ENCODE results near the gene PIP5KL1. TPM values are rescaled to one million over a fixed set of nuclear protein-coding genes. Genes with fewer than 3 reads are reported as not detected.

Gene PIP5KL1
- total and polyA plus RNA-seq, 2 experiments from 2014 or later = 13.4 to 19.5 TPM

GRCh38 chr9:127940593-127940992 is 10.0 kb upstream of the PIP5KL1 start:
- H3K27ac Mint-ChIP-seq = peak overlapping the region; percentile 13; the same call in 1 of the 2 replicates
- no peaks in the 10 kb centered on the region; the same call in 1 of the 3 replicates for H3K9me3 Mint-ChIP-seq
- no peak overlapping the region for H3K4me3 ChIP-seq
- peaks cover 32% of the 10 kb centered on the region for H3K4me1 ChIP-seq (ENCODE audit: insufficient read depth)
- no peaks in the 10 kb centered on the region for H3K27me3 ChIP-seq (ENCODE audit: insufficient read depth)
- H3K36me3 Mint-ChIP-seq (ENCODE audit: low read depth) = peaks cover 36% of the 10 kb centered on the region
- H2AFZ ChIP-seq = no peak overlapping the region
- H3K4me3 Mint-ChIP-seq = no peak overlapping the region; the same call in 2 of the 3 replicates
- no peak for ATAC-seq
- H3K27ac ChIP-seq (ENCODE audit: low read depth) = 0 out of 2 replicates have a peak overlapping the region, but pooled peaks have one; percentile 19
- H3K27me3 Mint-ChIP-seq (ENCODE audit: insufficient read depth, low read depth, poor library complexity) = peaks cover 36% of the 10 kb centered on the region
- no peak for DNase-seq (ENCODE audit: low spot score)
- H3K79me2 ChIP-seq (replicated peaks; ENCODE audit: insufficient read depth) = peaks cover 7% of the 10 kb centered on the region
- H3K4me2 ChIP-seq = no peak overlapping the region
- H4K20me1 ChIP-seq (replicated peaks; ENCODE audit: insufficient read depth) = no peaks in the 10 kb centered on the region; the same call in 1 of the 2 replicates
- no peaks in the 10 kb centered on the region for H3K36me3 ChIP-seq (ENCODE audit: insufficient read depth)
- no peaks in the 10 kb centered on the region for H3K9me2 ChIP-seq (ENCODE audit: insufficient read depth)
- H3F3A ChIP-seq (replicated peaks; ENCODE audit: low read depth) = peaks cover 24% of the 10 kb centered on the region
- TF ChIP-seq ETS1 (IDR thresholded peaks at IDR 0.05) = no peak
- no peak for TF ChIP-seq STAT1 (IDR thresholded peaks at IDR 0.05; ENCODE audit: unreplicated experiment)
- TF ChIP-seq ZNF331 (CRISPR knock-in tag; IDR thresholded peaks at IDR 0.05; ENCODE audit: low read depth) = no peak
- no peak for TF ChIP-seq REST (IDR thresholded peaks at IDR 0.05; ENCODE audit: unreplicated experiment)
- TF ChIP-seq JUNB (IDR thresholded peaks at IDR 0.05; ENCODE audit: unreplicated experiment) = no peak
- TF ChIP-seq POLR2AphosphoS5 (IDR thresholded peaks at IDR 0.05; ENCODE audit: low read depth) = no peak
- TF ChIP-seq EZH2 (IDR thresholded peaks at IDR 0.05; ENCODE audit: low read depth, unreplicated experiment) = no peak
- TF ChIP-seq ZNF114 (CRISPR knock-in tag; IDR thresholded peaks at IDR 0.05) = no peak
- TF ChIP-seq CREB1 (CRISPR knock-in tag; IDR thresholded peaks at IDR 0.05; ENCODE audit: low read depth) = no peak
- TF ChIP-seq NANOG (IDR thresholded peaks at IDR 0.05; ENCODE audit: borderline replicate concordance) = no peak
- peaks cover 56% of the 10 kb centered on the region for H3K4me1 Mint-ChIP-seq

DNA sequence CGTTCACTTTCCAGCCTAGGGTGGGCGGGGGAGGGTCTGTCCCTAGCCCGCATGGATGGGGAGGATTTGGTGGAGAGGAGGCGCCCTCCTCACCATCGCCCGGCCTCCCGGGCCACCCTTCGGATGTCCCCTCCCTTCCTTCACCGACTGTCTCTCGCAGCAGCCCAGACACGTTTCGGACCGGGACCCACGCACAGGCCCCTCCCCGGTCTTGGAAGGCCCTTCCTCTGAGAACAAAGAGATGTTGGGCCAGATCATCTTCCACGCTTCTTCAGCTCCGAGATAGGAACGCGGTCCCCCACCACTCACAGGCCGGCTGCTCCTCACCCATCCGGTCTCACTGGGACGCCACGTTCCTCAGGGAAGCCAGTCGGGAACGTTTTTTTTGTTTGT is 7.7 kb upstream of the PIP5KL1 start:
- Histone ChIP-seq H3K36me3 (ENCODE audit: insufficient read depth) (no peaks in the 10 kb centered on the region), H3K27me3 (ENCODE audit: insufficient read depth) (no peaks in the 10 kb centered on the region), H3F3A (replicated peaks; ENCODE audit: low read depth) (peaks cover 13% of the 10 kb centered on the region), H4K20me1 (replicated peaks; ENCODE audit: insufficient read depth) (peaks cover 8% of the 10 kb centered on the region), H3K4me1 (ENCODE audit: insufficient read depth) (peaks cover 26% of the 10 kb centered on the region), H3K4me2 (peak overlapping the region; percentile 92), H2AFZ (peak overlapping the region; percentile 24; the same call in 1 of the 2 replicates), H3K27ac (ENCODE audit: low read depth) (peak overlapping the region; percentile 90), H3K79me2 (replicated peaks; ENCODE audit: insufficient read depth) (peaks cover 7% of the 10 kb centered on the region), H3K4me3 (peak overlapping the region; percentile 77), H3K9me2 (ENCODE audit: insufficient read depth) (no peaks in the 10 kb centered on the region)
- DNase-seq (ENCODE audit: low spot score) = peak; percentile 79
- Mint-ChIP-seq H3K4me1 (peaks cover 45% of the 10 kb centered on the region), H3K4me3 (peak overlapping the region; percentile 89), H3K9me3 (no peaks in the 10 kb centered on the region; the same call in 1 of the 3 replicates), H3K27ac (peak overlapping the region; percentile 81; the same call in 1 of the 2 replicates), H3K36me3 (ENCODE audit: low read depth) (peaks cover 21% of the 10 kb centered on the region), H3K27me3 (ENCODE audit: insufficient read depth, low read depth, poor library complexity) (peaks cover 38% of the 10 kb centered on the region)
- no peak for TF ChIP-seq NANOG (IDR thresholded peaks at IDR 0.05; ENCODE audit: borderline replicate concordance)
- TF ChIP-seq JUNB (IDR thresholded peaks at IDR 0.05; ENCODE audit: unreplicated experiment) = no peak
- no peak for TF ChIP-seq ZNF462 (CRISPR knock-in tag; IDR thresholded peaks at IDR 0.05)
- peak; percentile 18 for ATAC-seq
